GM12891 (cell line): Measurements from ENCODE around the gene TUSC1.

Source experiments
- POLR2A ChIP-seq: IDR thresholded peaks from 2 replicates; pipeline ENCODE4 v1.6.1; 2011; ENCODE audit warnings: low read depth, low read length, control low read depth
- TAF1 ChIP-seq: IDR thresholded peaks from 2 replicates; pipeline ENCODE4 v1.6.1; 2011; ENCODE audit warnings: low read depth, low read length, control low read depth

- no peak for TF ChIP-seq POLR2A
- TF ChIP-seq TAF1 = no peak
These were observed 46.2 kb upstream of the TUSC1 start for GRCh38 chr9:25724424-25724823.
